Skeletal muscle cell (primary cell): Measurements from ENCODE around the gene AHSP.
"Not testable (repeated sequence)": the region's sequence is repeated elsewhere in the genome, so short reads cannot be mapped to it uniquely, and the experiment has no call there.

Experiments used
- DNase-seq: peaks from one replicate; pipeline ENCODE4 v3.0.0-alpha.2; 2010; ENCODE audit warnings: low read depth
- H3K4me3 ChIP-seq: 2 replicates; pipeline ENCODE4 v1.5.1; 2011; ENCODE audit warnings: low read depth, mild to moderate bottlenecking, control low read depth, low read length, moderate library complexity

The AHSP gene

DNA sequence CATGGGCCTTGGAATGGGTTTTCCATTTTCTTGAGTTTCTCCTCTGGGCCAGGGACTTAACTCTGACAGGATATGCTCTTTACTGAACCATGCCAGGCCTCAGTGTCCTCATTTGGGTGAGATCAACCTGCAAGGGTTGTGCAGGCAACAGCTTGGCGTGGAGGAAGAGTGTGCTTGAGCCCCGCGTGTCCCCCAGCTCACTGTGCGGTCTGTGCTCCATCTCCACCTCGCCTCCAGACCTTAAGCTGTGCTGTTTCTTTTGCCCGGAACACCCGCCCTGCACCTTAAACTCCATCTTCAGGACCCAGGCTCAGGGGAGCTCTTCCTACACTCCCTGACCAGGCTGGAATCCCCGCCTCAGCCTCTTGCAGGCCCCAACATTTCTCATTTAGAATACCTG is 29.2 kb upstream of the AHSP start:
- no peak overlapping the region for H3K4me3 ChIP-seq
- no peak for DNase-seq

DNA sequence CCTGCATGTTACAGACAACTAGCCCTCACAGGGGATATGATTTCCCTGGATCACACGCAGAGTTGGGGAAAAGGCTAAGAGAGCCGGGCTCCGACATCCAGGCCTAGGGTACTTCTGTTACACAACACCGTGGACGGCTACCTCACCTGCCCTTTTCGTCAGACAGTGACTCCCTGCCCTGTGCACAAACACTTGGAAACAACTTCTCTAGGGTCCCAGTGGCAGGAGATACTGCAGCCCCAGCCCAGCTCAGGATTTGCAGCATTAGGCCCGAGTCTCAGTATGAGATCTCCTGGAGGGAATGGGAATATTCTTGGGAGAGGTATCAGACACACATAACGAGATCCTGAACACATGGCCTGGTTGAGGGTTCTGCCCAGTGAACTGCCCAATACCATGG is 27.8 kb upstream of the AHSP start:
- no peak overlapping the region for H3K4me3 ChIP-seq

DNA sequence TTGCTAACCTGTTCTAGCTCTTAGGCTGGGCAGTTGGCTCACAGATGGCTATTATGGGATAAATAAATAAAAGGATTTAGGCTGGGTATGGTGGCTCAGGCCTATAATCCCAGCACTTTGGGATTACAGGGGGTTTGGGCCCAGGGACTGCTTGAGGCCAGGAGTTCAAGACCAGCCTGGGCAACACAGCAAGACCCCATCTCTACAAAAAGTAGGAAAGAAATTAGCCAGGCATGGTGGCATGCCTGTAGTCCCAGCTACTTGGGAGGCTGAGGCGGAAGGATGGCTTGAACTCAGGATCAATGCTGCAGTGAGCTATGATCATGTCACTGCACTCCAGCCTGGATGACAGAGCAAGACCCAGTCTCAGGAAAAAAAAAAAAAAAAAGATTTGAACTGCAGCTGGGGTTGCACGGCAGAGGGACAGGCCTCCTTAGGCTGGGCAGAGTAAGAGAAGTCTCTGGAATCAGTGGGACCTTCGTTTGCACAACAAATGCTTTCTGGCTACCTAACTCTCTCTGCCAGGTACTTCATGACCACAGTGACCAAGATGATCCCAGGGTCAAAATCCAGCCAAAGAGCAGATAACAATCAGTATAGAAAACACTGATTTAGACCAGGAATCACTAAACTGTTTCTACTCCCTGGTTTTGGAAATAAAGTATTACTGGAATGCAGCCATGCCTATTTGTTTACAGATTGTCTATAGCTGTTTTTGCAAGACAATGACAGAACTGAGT is 26.3 kb upstream of the AHSP start:
- H3K4me3 ChIP-seq = no peak overlapping the region
- DNase-seq = no peak

More for the DNA sequence above, 27.8 kb upstream of the AHSP start:
- DNase-seq = no peak

DNA sequence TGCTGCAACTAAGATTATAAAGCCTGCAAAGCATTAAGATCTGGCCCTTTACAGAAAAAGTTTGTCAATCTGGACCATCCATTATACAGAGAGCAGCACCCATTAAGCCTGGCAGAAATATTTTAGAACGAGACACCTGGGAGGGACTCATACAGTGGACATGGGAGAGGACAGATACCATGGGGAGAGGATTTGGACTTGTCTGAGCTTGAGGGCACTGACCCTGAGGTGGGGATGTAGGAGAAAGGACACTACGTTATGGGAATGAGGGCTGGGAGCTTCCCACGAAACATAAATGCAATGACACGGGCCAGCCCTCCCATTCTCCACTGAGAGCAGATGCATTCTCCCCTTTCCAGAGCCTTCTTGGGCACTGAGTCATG is 25.7 kb upstream of the AHSP start:
- no peak for DNase-seq
- no peak overlapping the region for H3K4me3 ChIP-seq

DNA sequence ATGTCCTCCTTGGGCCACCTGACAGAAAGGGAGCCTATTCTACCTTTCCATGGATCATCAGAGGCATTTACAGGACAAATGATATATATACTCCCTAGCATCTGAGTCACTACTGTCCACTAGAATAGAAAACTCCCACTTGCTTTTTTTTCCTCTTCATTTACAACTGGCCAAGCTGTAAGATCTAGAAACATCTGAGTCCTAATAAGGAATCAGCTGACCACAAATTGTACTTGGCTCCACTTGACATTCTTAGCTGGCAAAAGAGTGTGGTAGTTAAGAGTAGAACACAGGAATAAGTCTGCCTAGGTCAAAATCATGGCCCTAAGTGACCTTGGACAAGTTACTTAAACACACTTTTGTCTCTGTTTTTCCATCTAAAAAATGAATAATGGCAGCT is 24.7 kb upstream of the AHSP start:
- no peak for DNase-seq
- H3K4me3 ChIP-seq = no peak overlapping the region

DNA sequence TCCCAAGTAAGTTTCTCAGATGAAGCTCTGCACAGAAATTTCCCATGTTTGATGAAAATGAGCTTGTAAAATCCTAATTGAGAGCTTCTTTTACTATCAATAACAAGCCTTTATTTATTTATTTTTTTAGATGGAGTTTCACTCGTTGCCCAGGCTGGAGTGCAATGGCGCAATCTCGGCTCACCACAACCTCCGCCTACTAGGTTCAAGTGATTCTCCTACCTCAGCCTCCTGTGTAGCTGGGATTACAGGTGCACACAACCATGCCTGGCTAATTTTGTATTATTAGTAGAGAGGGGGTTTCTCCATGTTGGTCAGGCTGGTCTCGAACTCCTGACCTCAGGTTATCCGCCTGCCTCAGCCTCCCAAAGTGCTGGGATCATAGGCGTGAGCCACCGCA is 24.1 kb upstream of the AHSP start:
- DNase-seq, H3K4me3 ChIP-seq: not testable (repeated sequence)

DNA sequence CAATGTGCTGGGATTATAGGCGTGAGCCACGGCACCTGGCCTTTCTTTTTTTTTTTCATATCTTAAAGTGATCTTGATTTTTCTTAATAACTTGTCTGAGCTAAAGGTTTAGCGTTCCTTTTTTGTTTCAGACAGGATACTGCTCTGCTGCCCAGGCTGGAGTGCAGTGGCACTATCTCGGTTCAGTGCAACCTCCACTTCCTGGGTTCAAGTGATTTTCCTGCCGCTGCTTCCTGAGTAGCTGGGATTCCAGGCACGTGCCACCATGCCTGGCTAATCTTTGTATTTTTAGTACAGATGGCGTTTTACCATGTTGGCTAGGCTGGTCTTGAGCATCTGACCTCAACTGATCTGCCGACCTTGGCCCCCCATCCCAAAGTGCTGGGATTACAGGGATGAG is 23.5 kb upstream of the AHSP start:
- no peak overlapping the region for H3K4me3 ChIP-seq

DNA sequence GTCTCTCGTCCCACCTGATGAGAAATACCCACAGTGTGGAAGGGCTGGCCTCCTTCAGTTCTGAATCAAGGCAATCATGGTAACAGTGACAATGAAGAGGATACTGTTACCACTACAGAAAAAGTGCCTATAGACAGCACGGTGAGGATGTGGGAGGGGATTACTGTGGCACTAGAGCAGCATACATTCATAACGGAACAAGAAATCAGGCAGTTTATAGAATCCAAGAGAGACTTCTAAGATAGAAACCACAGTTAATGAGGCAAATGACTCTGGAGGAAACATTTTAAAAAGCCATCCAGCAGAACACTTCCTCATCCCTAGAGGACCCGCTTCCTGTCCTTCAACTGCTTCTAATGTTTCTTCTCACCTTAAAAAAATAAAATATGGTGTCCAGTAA is 22.2 kb upstream of the AHSP start:
- no peak for DNase-seq

More for the DNA sequence above, 23.5 kb upstream of the AHSP start:
- no peak for DNase-seq

DNA sequence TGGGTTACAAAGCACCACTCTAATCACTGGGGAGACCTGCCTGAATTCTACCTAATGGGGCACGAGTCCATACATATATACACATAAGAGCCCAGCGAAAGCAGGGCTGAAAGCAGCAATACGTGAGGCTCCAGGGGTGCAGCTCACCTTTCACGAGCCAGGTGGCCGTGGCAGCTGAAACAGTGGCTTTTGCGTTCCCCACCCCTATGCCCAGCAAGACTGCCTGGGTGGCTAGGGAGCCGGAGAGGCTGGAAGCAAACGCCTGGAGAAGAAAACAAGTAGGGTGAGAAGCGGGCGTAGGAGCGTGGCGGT is 20.1 kb upstream of the AHSP start:
- DNase-seq = no peak
- H3K4me3 ChIP-seq = peak overlapping the region; percentile 69

More for the DNA sequence above, 22.2 kb upstream of the AHSP start:
- H3K4me3 ChIP-seq = no peak overlapping the region

DNA sequence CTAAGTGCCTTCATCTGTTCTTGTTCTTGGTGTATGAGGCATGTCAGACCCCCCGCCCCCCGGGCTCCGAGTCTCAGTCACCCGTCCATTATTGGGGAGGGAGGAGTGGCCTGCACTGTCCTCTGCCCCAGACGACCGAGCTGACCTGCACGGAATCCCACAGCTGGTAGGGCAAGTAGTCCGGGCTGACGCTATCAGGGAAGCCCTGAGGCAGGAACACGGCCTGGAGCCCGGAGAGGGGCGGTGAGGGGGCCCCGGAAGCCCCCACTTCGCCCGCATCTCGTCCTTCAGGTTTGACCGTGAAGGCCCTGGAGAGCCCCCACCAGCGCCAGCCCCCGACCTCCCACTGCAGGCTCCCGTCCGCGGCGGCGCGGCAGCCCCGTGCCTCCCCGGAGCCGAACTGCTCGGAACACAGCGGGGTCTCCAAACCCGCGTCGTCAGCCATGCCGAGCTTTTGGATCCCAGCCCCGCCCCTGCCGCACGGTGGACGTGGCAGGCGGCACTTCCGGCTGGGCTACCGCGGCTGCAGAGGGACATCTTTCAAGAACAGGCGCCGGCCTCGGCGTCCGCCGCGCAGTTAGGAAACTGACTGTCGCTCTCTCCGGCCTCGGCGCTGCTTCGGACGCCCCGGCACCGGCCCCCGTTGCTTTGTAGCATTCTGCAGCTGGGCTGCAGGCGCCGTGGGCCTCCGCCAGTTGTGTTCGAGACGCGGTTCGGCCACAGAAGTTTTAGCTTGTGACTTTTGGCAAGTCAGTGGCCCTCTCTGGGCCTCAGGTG is 19.6 kb upstream of the AHSP start, which contains the start of gene RUSF1:
RUSF1 (minus strand) TSS at position 463 of the 777 bp plus-strand sequence; CDS start at position 445, 18 bp downstream.
- peak; percentile 63 for DNase-seq

DNA sequence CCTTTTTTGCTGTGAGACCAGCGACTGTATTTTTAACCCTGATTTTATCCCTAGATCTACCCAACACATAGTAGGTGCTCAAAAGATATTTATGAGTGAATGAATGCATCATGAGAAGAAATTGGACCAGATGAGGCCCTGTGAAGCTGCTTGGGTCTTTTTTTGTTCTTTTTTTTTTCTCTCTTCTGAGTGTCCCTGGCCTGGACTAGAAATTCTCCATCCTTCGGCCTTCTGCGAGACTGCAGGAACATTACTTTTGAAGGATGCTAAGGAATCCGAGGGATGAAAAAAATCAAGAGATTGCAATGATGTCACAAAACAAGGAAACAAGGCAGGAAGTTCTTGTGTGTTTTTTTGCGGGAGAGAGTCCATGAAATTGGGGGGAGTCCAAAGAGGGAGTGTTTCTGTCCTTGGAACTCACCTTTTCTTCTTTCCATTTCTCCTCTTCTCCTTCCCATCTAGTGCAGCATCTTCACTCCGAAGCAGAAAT is 18.9 kb upstream of the AHSP start:
- H3K4me3 ChIP-seq = peak overlapping the region; percentile 69
- DNase-seq = no peak

More for the DNA sequence above, 19.6 kb upstream of the AHSP start, which contains the start of gene RUSF1:
- peak within 1 kb of the TSS; percentile 69 for H3K4me3 ChIP-seq

DNA sequence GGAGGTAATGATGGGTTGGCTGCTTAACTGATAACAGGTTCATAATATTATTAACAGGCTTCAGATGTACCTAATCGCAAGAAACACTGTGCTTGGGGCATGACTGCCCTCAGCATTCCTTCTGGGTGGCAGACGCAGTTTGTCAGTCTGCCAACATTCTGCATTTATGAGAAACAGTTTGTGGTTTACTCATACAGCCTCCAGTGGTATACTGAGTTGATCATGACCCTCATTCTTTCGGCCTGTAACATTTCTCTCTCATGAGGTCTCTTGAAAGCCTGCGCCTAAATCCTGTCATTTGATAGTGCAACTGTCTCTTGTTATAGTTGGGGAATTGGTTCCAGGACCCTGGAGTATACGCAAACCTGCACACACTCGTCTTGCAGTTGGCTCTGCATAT is 14.6 kb upstream of the AHSP start:
- peak; percentile 41 for DNase-seq
- H3K4me3 ChIP-seq = no peak overlapping the region

DNA sequence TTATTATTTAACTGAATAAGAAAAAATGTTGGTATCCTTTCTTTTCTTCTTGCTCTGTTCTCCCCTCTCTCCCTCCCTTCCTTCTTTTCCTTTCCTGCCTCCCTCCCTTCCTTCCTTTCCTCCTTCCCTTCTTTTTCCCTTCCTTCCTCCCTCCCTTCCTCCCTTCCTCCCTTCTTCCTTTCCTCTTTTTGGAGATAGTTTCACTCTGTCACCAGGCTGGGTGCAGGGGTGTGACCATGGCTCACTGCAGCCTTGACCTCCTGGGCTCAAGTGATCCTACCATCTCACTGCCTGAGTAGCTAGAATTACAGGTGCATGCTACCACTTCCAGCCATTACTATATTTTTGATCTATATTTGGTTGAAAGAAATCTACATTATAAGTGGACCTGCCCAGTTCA is 13.8 kb upstream of the AHSP start:
- no peak overlapping the region for H3K4me3 ChIP-seq
- no peak for DNase-seq

DNA sequence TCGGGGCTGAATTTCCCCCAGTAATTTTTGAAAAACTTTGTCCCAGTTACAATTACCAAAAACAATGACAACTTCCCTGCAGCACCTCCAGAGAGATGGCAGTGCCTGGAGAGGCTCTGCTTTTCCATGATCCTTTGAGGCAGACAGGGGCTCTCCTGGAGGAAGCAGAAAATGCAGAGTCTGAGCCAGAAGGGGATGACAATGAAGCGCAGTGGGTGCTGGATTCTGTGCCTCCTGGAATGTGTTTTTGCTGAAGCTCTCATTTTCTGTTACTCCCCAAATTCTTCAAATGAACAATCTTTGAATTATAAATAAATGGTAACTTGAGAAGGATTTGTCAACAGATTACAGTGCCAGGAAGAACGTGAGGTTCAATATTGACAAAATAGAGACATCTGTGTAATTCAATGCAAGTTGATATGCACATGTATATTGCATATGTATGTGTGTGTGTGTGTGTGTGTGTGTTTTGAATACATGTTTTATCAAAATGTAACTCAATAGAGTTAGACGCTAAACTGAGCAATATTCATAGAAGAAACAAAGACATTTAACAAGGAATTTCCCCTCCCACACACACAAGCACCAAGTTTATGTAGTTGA is 9.8 kb upstream of the AHSP start:
- no peak for DNase-seq
- H3K4me3 ChIP-seq = no peak overlapping the region

DNA sequence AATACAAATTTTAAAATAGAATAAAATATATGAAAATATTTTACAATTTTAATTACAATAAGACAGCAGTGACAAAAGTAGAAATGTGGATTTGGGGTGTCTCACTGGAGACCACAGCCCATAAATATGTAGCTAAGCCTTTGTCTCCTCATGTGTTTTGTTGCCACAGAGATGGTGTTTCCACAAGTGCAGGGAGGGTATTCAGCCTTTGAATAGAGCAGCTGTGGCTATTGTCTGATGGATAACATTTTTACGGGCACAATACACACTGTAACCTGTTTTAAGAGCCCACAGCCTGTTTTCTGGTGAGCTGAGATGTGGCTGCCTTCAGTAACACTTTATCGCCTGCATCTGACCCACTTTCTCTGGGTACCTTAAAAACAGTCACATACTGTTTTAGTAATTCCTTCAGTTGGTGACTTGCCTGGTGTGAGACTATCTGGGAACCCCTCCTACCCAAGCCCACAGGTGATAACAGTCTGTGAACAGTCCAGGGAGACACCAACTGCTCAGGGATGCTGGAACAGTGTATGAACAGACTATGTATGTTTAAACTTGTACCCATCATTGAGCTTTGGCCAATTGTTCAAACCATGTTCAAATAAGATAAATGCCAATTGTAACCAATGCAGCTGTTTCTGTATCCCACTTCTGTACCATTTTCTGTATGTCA is 7.8 kb upstream of the AHSP start:
- no peak for DNase-seq
- no peak overlapping the region for H3K4me3 ChIP-seq

DNA sequence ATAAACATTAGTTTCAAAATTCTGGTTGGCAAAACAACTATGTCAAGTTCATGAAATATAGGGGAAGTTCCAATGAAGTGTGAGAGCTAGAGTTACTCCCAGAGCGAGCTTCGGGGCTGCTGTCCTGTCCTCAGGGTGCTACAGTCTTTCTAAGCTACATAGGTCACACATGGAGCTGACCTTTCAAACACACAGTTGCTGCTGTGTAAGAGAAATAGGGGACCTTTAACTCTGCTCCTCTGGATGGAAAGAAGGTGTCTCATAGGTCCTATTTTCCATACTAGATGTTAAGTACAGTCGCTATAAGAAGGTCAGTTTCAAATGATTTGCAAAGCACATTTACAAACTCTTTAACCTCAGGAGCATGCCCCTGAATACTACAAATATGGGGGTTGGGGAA is 6.3 kb upstream of the AHSP start:
- H3K4me3 ChIP-seq = no peak overlapping the region
- DNase-seq = no peak

DNA sequence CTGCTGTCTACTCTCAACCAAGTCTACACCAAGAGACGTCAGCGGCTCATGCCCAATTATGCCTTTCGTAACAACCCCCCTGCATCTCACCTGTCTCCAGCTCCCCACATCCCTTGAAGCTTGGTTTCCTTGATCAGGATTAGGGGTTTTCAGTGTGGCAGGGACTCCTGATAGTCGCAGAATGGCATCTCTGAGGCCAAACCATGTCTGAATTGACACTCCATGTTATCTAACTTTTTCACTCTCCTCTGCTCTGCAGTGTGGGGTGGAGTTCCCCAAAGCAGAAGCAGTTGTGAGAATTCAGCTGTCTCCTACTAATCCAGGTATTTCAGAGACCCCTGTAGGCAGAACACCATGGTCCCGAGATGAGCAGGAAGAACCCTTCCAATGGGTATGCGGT is 5.6 kb upstream of the AHSP start:
- no peak for DNase-seq
- H3K4me3 ChIP-seq = no peak overlapping the region

DNA sequence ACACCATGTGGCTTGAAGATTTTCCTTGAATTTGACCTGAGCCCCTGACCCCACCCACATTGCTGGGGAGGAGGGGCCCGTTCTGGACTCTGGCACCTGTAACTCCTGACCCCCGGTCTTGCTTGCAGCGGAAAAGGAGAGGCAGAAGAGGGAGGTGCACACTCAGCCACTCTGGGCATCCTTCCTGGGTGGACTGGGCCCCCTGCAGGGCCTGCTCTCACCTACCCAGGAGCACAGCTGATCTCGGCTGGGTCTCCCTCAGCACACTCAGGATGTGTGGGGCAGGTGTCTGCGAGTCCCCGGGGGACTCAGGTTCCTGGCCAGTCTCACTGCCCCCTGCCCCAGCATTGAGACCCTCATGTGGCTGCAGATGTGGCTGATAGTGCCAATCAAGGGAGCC is 3.9 kb upstream of the AHSP start:
- DNase-seq, H3K4me3 ChIP-seq: not testable (repeated sequence)

DNA sequence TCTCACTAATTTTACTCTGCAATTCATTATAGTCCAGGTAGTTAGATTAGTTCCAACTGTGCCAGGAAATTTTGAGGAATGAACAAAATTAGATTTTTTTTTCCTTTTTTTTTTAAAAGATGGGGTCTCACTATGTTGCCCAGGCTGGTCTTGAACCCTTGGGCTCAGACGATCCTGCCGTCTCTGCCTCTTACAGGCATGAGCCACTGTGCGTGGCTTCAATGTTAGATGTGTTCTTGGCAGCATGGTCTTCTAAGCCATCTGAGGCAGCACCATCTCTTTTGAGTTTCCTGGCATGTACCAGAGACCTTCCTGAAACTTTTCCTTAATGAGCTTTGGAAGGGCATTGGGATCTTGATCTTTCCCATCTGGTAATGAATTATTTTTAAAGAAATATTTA is 2.6 kb upstream of the AHSP start:
- H3K4me3 ChIP-seq = no peak overlapping the region
- no peak for DNase-seq

DNA sequence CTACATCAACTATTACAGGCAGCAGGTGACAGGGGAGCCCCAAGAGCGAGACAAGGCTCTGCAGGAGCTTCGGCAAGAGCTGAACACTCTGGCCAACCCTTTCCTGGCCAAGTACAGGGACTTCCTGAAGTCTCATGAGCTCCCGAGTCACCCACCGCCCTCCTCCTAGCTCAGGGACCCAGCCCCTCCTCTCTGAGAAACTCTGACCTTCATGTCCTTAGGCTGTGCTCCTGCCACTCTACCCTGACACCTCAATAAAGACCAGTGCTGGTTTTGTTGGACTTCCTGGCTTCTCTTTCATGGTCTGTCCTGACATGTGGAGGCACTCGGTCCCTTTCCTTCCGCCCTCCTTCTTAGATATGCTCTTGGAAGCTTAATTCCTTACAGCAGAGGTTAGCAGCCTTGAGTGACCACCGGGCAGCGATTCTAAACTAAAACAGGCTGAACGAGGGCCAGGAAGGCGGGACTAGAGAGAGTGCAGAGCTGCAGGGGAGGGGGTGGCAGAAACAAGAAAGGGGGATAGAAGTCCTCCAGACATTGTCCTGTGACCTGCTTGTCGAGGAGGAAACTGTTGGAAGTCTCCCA is 915 bp downstream of the AHSP start:
- H3K4me3 ChIP-seq = no peak overlapping the region
- no peak for DNase-seq
